ENCODE data around the gene ZSCAN10. TPM values are rescaled to one million over a fixed set of nuclear protein-coding genes. Genes with fewer than 3 reads are reported as not detected.
A peak's percentile ranks its signal among the peaks of the same experiment; 100 is the strongest.

ZSCAN10 gene
- polyA plus RNA-seq (2013) = 0.33 and 0.34 TPM in 2 replicates

DNA sequence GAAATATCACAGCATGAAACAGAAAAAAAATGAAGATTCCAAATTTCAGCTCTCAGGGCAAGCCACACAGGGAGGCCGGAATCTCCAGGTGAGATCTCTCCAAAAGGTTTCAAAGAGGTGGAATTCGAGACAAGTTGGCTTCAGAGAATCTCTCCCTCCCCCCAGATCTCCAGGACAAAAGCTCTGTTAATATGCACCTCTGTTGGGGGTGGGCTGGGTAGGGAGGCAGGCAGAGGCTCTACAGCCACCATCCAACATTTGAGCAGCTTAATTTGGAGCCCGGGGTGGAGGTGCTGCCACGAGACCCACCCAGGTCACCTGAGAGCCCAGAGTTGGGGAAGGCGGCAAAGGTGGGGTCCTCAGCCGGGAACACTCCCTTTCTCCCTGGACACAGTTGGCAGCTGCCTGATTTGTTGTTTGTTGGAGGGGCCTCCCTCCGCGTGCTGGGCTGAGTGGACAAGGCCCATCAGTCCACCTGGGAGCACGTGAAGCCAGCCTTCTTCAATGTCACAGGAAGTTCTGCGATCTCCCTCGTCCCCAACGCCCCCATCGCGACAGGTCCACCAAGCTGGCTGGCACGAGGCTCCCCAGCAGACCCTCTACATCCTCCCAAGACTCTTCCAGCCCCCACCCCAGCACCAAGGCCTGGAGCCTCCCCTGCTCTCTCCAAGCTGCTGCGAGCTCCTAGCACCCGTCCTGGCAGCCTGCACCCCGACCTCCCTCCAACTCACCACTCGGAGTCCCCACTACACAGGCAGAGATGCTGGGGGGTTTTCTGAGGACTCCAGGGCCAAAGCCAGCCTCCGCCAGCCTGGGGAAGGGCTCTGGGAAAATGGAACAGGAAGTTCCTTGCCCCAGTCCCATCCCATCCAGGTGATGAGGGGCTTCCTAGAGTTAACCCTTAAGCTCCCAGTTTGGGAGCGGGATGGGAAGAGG, at the start of gene ZSCAN10:
ZSCAN10 (minus strand) TSS at position 836 of the 936 bp plus-strand sequence. CDS start 6,357 bp downstream, outside the sequence.
- H3K27me3 ChIP-seq (ENCODE audit: insufficient read depth, low read length) = no peaks in the 10 kb centered on the region
- H3K36me3 ChIP-seq (ENCODE audit: control insufficient read depth in 1 of 2, insufficient read depth in 2 of 2, low read length in 2 of 2) = no peaks in the 10 kb centered on the region
- H3K79me1 ChIP-seq (ENCODE audit: low read length) = peaks cover 8% of the 10 kb centered on the region
- peak within 1 kb of the TSS; percentile 33 for H3K14ac ChIP-seq (ENCODE audit: low read length)
- H3K4me1 ChIP-seq (ENCODE audit: control insufficient read depth in 1 of 2, insufficient read depth in 2 of 2, low read length in 2 of 2) = peaks cover 9 to 13% of the 10 kb centered on the region in 2 experiments
- WGBS (ENCODE audit: extremely low coverage, insufficient coverage, insufficient read length) = no CpG with 5 or more reads among the region's 21 CpGs
- no peaks in the 10 kb centered on the region for H3K79me2 ChIP-seq (ENCODE audit: control insufficient read depth, insufficient read depth, low read length, poor library complexity)
- no peak within 1 kb of the TSS for H3K27ac ChIP-seq (ENCODE audit: low read depth, low read length)
- H2BK5ac ChIP-seq (ENCODE audit: low read depth, low read length, poor library complexity) = no peak within 1 kb of the TSS
- H3K9ac ChIP-seq (ENCODE audit: low read length) = no peak within 1 kb of the TSS
- no peak within 1 kb of the TSS for H3K23ac ChIP-seq (ENCODE audit: low read length)
- peak within 1 kb of the TSS; percentile 34 for H3K18ac ChIP-seq (ENCODE audit: low read length)
- H3K4ac ChIP-seq (ENCODE audit: low read depth, low read length) = no peak within 1 kb of the TSS
- H4K12ac ChIP-seq (ENCODE audit: low read depth, low read length) = peak within 1 kb of the TSS; percentile 39
- H2BK120ac ChIP-seq (ENCODE audit: insufficient read depth, low read length, poor library complexity) = no peak within 1 kb of the TSS
- H2AK5ac ChIP-seq (ENCODE audit: low read length) = no peak within 1 kb of the TSS
- peak within 1 kb of the TSS; percentile 82 for H2AFZ ChIP-seq (ENCODE audit: insufficient read depth, low read length, poor library complexity)
- peak within 1 kb of the TSS; percentile 81 for H4K8ac ChIP-seq (ENCODE audit: low read depth, low read length)
- no peak for DNase-seq
- H3K9me3 ChIP-seq (ENCODE audit: insufficient read depth, low read depth, low read length) = peaks cover 2% of the 10 kb centered on the region
- peak within 1 kb of the TSS; percentile 45 for H4K91ac ChIP-seq (ENCODE audit: low read depth, low read length)
- H3K4me3 ChIP-seq (ENCODE audit: low read depth, low read length) = no peak within 1 kb of the TSS
- H2BK12ac ChIP-seq (ENCODE audit: low read length) = no peak within 1 kb of the TSS
- peak within 1 kb of the TSS; percentile 53 for H3K4me2 ChIP-seq (ENCODE audit: low read length)

DNA sequence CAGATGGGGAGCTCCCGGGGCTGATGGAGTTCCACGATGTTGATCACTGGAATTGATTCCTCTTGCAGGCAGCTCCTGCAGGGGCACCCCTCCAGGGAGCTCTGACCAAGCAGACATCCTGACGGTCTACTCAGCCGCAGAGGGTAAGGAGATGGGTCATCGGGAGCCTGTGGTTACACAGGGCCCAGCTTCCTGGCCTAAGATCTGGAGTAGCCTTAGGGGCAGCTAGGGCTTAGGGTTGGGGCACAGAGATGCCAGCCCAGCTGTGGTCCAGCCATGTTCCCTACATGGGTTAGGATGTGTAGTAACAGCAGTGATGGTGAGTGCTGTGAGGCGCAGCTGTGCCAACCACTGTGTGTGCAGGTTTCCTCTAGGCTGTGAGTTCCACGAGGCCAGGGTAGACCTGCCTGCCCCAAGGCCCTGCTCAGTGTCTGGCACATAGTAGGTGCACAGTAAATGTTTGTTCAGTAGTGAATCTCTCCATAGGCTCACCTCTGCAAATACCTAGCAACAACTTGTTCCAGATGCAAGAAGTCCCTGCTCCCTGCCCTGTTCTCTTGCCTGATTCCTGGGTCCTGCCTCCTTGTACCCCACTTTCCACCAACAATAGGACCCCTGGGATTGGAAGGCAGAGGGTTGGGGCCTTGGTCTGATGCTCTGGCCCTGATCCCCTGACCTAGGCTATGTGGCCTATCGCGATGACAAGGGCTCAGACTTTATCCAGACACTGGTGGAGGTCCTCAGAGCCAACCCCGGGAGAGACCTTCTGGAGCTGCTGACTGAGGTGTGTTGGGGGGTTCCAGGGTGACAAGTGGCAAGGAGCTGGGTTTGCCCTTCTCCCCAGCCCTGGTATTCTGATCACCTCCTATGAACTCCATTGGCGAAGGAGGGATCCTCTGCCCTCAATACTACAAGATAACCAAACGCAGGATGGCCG, 49.4 kb upstream of the ZSCAN10 start:
- no peak overlapping the region for H3K18ac ChIP-seq (ENCODE audit: low read length)
- no peak overlapping the region for H2AFZ ChIP-seq (ENCODE audit: insufficient read depth, low read length, poor library complexity)
- no peaks in the 10 kb centered on the region for H3K27me3 ChIP-seq (ENCODE audit: insufficient read depth, low read length)
- H2BK12ac ChIP-seq (ENCODE audit: low read length) = no peak overlapping the region
- no peak overlapping the region for H2BK120ac ChIP-seq (ENCODE audit: insufficient read depth, low read length, poor library complexity)
- H3K79me2 ChIP-seq (ENCODE audit: control insufficient read depth, insufficient read depth, low read length, poor library complexity) = peaks cover 3% of the 10 kb centered on the region
- no peak overlapping the region for H2AK5ac ChIP-seq (ENCODE audit: low read length)
- H4K8ac ChIP-seq (ENCODE audit: low read depth, low read length) = no peak overlapping the region
- no peak overlapping the region for H3K4me3 ChIP-seq (ENCODE audit: low read depth, low read length)
- H3K23ac ChIP-seq (ENCODE audit: low read length) = no peak overlapping the region
- no peak overlapping the region for H3K9ac ChIP-seq (ENCODE audit: low read length)
- H4K12ac ChIP-seq (ENCODE audit: low read depth, low read length) = no peak overlapping the region
- H3K4me2 ChIP-seq (ENCODE audit: low read length) = no peak overlapping the region
- H3K14ac ChIP-seq (ENCODE audit: low read length) = no peak overlapping the region
- no CpG with 5 or more reads among the region's 13 CpGs for WGBS (ENCODE audit: extremely low coverage, insufficient coverage, insufficient read length)
- peaks cover 4 to 10% of the 10 kb centered on the region in 2 experiments for H3K4me1 ChIP-seq (ENCODE audit: control insufficient read depth in 1 of 2, insufficient read depth in 2 of 2, low read length in 2 of 2)
- no peaks in the 10 kb centered on the region for H3K9me3 ChIP-seq (ENCODE audit: insufficient read depth, low read depth, low read length)
- H3K4ac ChIP-seq (ENCODE audit: low read depth, low read length) = no peak overlapping the region
- DNase-seq = no peak
- H3K36me3 ChIP-seq (ENCODE audit: control insufficient read depth in 1 of 2, insufficient read depth in 2 of 2, low read length in 2 of 2) = no peaks in the 10 kb centered on the region
- no peak overlapping the region for H3K27ac ChIP-seq (ENCODE audit: low read depth, low read length)
- peaks cover 8% of the 10 kb centered on the region for H3K79me1 ChIP-seq (ENCODE audit: low read length)
- H4K91ac ChIP-seq (ENCODE audit: low read depth, low read length) = no peak overlapping the region
- no peak overlapping the region for H2BK5ac ChIP-seq (ENCODE audit: low read depth, low read length, poor library complexity)

DNA sequence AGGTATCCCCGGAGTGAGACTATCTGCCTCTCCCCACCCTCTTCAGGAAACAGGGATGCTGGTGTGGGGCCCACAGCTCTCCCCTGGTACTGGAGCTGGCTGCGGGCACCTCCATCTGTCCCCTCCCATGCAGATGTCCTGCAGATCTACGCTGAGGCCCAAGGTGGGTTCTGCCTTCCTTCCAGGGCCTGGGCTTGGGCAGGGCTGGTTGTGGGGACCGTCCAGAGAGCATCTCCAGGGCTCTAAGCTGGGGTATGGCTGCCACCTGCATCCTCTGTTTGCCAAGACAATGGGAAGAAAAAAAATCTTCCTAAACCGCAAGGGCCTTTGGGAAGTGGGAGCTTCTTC, 48.6 kb upstream of the ZSCAN10 start:
- H3K23ac ChIP-seq (ENCODE audit: low read length) = no peak overlapping the region

DNA sequence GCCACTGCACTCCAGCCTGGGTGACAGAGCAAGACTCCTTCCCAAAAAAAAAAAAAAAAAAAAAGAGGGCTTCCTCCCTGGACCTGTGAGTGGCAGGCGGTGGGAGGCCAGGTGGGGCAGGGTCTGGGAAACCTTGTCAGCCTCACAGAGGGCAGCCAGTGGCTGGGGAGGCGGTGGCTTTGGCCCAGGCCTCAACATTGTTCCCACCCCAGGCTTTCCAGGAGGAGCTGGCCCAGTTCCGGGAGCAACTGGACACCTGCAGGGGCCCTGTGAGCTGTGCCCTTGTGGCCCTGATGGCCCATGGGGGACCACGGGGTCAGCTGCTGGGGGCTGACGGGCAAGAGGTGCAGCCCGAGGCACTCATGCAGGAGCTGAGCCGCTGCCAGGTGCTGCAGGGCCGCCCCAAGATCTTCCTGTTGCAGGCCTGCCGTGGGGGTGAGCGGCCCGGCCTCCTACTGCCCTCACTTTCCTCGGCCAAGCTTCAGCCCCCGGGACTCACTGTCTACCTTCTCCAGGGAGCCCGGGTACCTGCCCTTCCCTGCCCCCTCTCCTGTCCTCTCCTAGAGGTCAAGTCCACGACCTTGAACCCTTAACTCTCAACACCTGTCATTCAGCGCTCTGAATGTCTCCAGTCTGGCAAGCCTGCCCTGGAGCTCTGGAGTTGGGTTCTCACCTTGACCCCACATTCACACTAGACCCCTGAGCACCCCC, 48.1 kb upstream of the ZSCAN10 start:
- Histone ChIP-seq H3K36me3 (ENCODE audit: control insufficient read depth in 1 of 2, insufficient read depth in 2 of 2, low read length in 2 of 2) (peaks cover 5 to 7% of the 10 kb centered on the region in 2 experiments), H3K23ac (ENCODE audit: low read length) (no peak overlapping the region), H4K8ac (ENCODE audit: low read depth, low read length) (no peak overlapping the region), H3K79me1 (ENCODE audit: low read length) (peaks cover 8% of the 10 kb centered on the region), H3K14ac (ENCODE audit: low read length) (no peak overlapping the region), H3K9me3 (ENCODE audit: insufficient read depth, low read depth, low read length) (peaks cover 3% of the 10 kb centered on the region), H3K9ac (ENCODE audit: low read length) (no peak overlapping the region), H2AK5ac (ENCODE audit: low read length) (no peak overlapping the region), H4K91ac (ENCODE audit: low read depth, low read length) (no peak overlapping the region), H3K27me3 (ENCODE audit: insufficient read depth, low read length) (no peaks in the 10 kb centered on the region), H2BK5ac (ENCODE audit: low read depth, low read length, poor library complexity) (no peak overlapping the region), H3K18ac (ENCODE audit: low read length) (no peak overlapping the region), H3K27ac (ENCODE audit: low read depth, low read length) (no peak overlapping the region), H3K4ac (ENCODE audit: low read depth, low read length) (no peak overlapping the region), H2BK120ac (ENCODE audit: insufficient read depth, low read length, poor library complexity) (no peak overlapping the region), H3K4me3 (ENCODE audit: low read depth, low read length) (no peak overlapping the region), H2AFZ (ENCODE audit: insufficient read depth, low read length, poor library complexity) (no peak overlapping the region), H3K4me1 (ENCODE audit: control insufficient read depth in 1 of 2, insufficient read depth in 2 of 2, low read length in 2 of 2) (peaks cover 4 to 10% of the 10 kb centered on the region in 2 experiments), H4K12ac (ENCODE audit: low read depth, low read length) (no peak overlapping the region), H2BK12ac (ENCODE audit: low read length) (no peak overlapping the region), H3K79me2 (ENCODE audit: control insufficient read depth, insufficient read depth, low read length, poor library complexity) (peaks cover 3% of the 10 kb centered on the region), H3K4me2 (ENCODE audit: low read length) (no peak overlapping the region)
- DNase-seq = no peak
- WGBS (ENCODE audit: extremely low coverage, insufficient coverage, insufficient read length) = no CpG with 5 or more reads among the region's 16 CpGs

More for the DNA sequence above, 48.6 kb upstream of the ZSCAN10 start:
- H3K4me3 ChIP-seq (ENCODE audit: low read depth, low read length) = no peak overlapping the region
- peaks cover 4 to 10% of the 10 kb centered on the region in 2 experiments for H3K4me1 ChIP-seq (ENCODE audit: control insufficient read depth in 1 of 2, insufficient read depth in 2 of 2, low read length in 2 of 2)
- no peak overlapping the region for H3K18ac ChIP-seq (ENCODE audit: low read length)
- no peaks in the 10 kb centered on the region for H3K27me3 ChIP-seq (ENCODE audit: insufficient read depth, low read length)
- H3K4me2 ChIP-seq (ENCODE audit: low read length) = no peak overlapping the region
- H3K79me2 ChIP-seq (ENCODE audit: control insufficient read depth, insufficient read depth, low read length, poor library complexity) = peaks cover 3% of the 10 kb centered on the region
- H3K79me1 ChIP-seq (ENCODE audit: low read length) = peaks cover 8% of the 10 kb centered on the region
- H2AFZ ChIP-seq (ENCODE audit: insufficient read depth, low read length, poor library complexity) = no peak overlapping the region
- H2BK120ac ChIP-seq (ENCODE audit: insufficient read depth, low read length, poor library complexity) = no peak overlapping the region
- H4K91ac ChIP-seq (ENCODE audit: low read depth, low read length) = no peak overlapping the region
- DNase-seq = no peak
- H3K9ac ChIP-seq (ENCODE audit: low read length) = no peak overlapping the region
- H3K36me3 ChIP-seq (ENCODE audit: control insufficient read depth in 1 of 2, insufficient read depth in 2 of 2, low read length in 2 of 2) = peaks cover under 1 to 1% of the 10 kb centered on the region in 2 experiments
- no peak overlapping the region for H4K8ac ChIP-seq (ENCODE audit: low read depth, low read length)
- H3K27ac ChIP-seq (ENCODE audit: low read depth, low read length) = no peak overlapping the region
- no peak overlapping the region for H3K4ac ChIP-seq (ENCODE audit: low read depth, low read length)
- no CpG with 5 or more reads among the region's 5 CpGs for WGBS (ENCODE audit: extremely low coverage, insufficient coverage, insufficient read length)
- no peak overlapping the region for H2BK12ac ChIP-seq (ENCODE audit: low read length)
- no peak overlapping the region for H3K14ac ChIP-seq (ENCODE audit: low read length)
- H2BK5ac ChIP-seq (ENCODE audit: low read depth, low read length, poor library complexity) = no peak overlapping the region
- peaks cover 2% of the 10 kb centered on the region for H3K9me3 ChIP-seq (ENCODE audit: insufficient read depth, low read depth, low read length)
- no peak overlapping the region for H2AK5ac ChIP-seq (ENCODE audit: low read length)
- no peak overlapping the region for H4K12ac ChIP-seq (ENCODE audit: low read depth, low read length)

Data from trophoblast cell (in vitro differentiated cells and primary cell).